ENCODE data around the gene SLC24A5. TPM values are rescaled to one million over a fixed set of nuclear protein-coding genes. Genes with fewer than 3 reads are reported as not detected.

The SLC24A5 gene
- total and polyA plus RNA-seq, 4 donors = not detected

- no peak overlapping the region for H3K27ac ChIP-seq (ENCODE audit: low read depth in 1 of 2, low read length in 2 of 2)
- WGBS = 68% methylated on average over 6 of the region's 6 CpGs
- no peaks in the 10 kb centered on the region for H3K36me3 ChIP-seq (ENCODE audit: control insufficient read depth in 4 of 4, insufficient read depth in 3 of 4, low read depth in 1 of 4, low read length in 3 of 4)
- H3K9ac ChIP-seq (ENCODE audit: low read depth in 1 of 2, low read length in 2 of 2) = no peak overlapping the region
- no peak overlapping the region for H3K4me3 ChIP-seq (ENCODE audit: low read depth in 1 of 3, low read length in 3 of 3)
- H3K9me3 ChIP-seq (ENCODE audit: control insufficient read depth in 4 of 4, low read length in 3 of 4) = no peaks in the 10 kb centered on the region
- H3K4me1 ChIP-seq (ENCODE audit: control insufficient read depth in 4 of 4, insufficient read depth in 4 of 4, low read length in 3 of 4) = no peaks in the 10 kb centered on the region
- DNase-seq (ENCODE audit: low spot score) = no peak
- TF ChIP-seq FOXA2 (IDR thresholded peaks at IDR 0.05) (no peak), HNF4G (IDR thresholded peaks at IDR 0.05) (no peak), GABPA (IDR thresholded peaks at IDR 0.05 in 1 of 2, conservative IDR thresholded peaks at IDR 0.05 in 1 of 2) (no peak), FOXA1 (IDR thresholded peaks at IDR 0.05) (no peak), NR2F2 (IDR thresholded peaks at IDR 0.05) (no peak), RXRA (IDR thresholded peaks at IDR 0.05) (no peak), HNF4A (conservative IDR thresholded peaks at IDR 0.05) (no peak), SP1 (IDR thresholded peaks at IDR 0.05) (no peak), ATF3 (IDR thresholded peaks at IDR 0.05) (no peak)
- TF ChIP-seq, protein P1, sequence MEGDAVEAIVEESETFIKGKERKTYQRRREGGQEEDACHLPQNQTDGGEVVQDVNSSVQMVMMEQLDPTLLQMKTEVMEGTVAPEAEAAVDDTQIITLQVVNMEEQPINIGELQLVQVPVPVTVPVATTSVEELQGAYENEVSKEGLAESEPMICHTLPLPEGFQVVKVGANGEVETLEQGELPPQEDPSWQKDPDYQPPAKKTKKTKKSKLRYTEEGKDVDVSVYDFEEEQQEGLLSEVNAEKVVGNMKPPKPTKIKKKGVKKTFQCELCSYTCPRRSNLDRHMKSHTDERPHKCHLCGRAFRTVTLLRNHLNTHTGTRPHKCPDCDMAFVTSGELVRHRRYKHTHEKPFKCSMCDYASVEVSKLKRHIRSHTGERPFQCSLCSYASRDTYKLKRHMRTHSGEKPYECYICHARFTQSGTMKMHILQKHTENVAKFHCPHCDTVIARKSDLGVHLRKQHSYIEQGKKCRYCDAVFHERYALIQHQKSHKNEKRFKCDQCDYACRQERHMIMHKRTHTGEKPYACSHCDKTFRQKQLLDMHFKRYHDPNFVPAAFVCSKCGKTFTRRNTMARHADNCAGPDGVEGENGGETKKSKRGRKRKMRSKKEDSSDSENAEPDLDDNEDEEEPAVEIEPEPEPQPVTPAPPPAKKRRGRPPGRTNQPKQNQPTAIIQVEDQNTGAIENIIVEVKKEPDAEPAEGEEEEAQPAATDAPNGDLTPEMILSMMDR (IDR thresholded peaks at IDR 0.05; ENCODE audit: low read depth, low read length, missing input control) = no peak
- TF ChIP-seq, protein P2, sequence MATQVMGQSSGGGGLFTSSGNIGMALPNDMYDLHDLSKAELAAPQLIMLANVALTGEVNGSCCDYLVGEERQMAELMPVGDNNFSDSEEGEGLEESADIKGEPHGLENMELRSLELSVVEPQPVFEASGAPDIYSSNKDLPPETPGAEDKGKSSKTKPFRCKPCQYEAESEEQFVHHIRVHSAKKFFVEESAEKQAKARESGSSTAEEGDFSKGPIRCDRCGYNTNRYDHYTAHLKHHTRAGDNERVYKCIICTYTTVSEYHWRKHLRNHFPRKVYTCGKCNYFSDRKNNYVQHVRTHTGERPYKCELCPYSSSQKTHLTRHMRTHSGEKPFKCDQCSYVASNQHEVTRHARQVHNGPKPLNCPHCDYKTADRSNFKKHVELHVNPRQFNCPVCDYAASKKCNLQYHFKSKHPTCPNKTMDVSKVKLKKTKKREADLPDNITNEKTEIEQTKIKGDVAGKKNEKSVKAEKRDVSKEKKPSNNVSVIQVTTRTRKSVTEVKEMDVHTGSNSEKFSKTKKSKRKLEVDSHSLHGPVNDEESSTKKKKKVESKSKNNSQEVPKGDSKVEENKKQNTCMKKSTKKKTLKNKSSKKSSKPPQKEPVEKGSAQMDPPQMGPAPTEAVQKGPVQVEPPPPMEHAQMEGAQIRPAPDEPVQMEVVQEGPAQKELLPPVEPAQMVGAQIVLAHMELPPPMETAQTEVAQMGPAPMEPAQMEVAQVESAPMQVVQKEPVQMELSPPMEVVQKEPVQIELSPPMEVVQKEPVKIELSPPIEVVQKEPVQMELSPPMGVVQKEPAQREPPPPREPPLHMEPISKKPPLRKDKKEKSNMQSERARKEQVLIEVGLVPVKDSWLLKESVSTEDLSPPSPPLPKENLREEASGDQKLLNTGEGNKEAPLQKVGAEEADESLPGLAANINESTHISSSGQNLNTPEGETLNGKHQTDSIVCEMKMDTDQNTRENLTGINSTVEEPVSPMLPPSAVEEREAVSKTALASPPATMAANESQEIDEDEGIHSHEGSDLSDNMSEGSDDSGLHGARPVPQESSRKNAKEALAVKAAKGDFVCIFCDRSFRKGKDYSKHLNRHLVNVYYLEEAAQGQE (IDR thresholded peaks at IDR 0.05) = no peak
- H3K27me3 ChIP-seq (ENCODE audit: control insufficient read depth in 4 of 4, insufficient read depth in 4 of 4, low read length in 3 of 4) = peaks cover 0 to 3% (median 1%) of the 10 kb centered on the region in 4 donors
These were observed 19.3 kb upstream of the SLC24A5 start for GRCh38 chr15:48101376-48101961.

GRCh38 chr15:48102167-48102566 is 18.6 kb upstream of the SLC24A5 start:
- Histone ChIP-seq H3K9me3 (ENCODE audit: control insufficient read depth in 4 of 4, low read length in 3 of 4) (no peaks in the 10 kb centered on the region), H3K4me1 (ENCODE audit: control insufficient read depth in 4 of 4, insufficient read depth in 4 of 4, low read length in 3 of 4) (no peaks in the 10 kb centered on the region), H3K36me3 (ENCODE audit: control insufficient read depth in 4 of 4, insufficient read depth in 3 of 4, low read depth in 1 of 4, low read length in 3 of 4) (no peaks in the 10 kb centered on the region), H3K27ac (ENCODE audit: low read depth in 1 of 2, low read length in 2 of 2) (no peak overlapping the region), H3K4me3 (ENCODE audit: low read depth in 1 of 3, low read length in 3 of 3) (no peak overlapping the region), H3K9ac (ENCODE audit: low read depth in 1 of 2, low read length in 2 of 2) (no peak overlapping the region), H3K27me3 (ENCODE audit: control insufficient read depth in 4 of 4, insufficient read depth in 4 of 4, low read length in 3 of 4) (peaks cover 0 to 3% (median 0%) of the 10 kb centered on the region in 4 donors)
- no peak for DNase-seq (ENCODE audit: low spot score)
- WGBS = 83% methylated on average over 6 of the region's 6 CpGs
- TF ChIP-seq FOXA1 (IDR thresholded peaks at IDR 0.05) = no peak
- no peak for TF ChIP-seq YY1 (IDR thresholded peaks at IDR 0.05)

GRCh38 chr15:48103647-48104046 is 17.1 kb upstream of the SLC24A5 start:
- no peaks in the 10 kb centered on the region for H3K36me3 ChIP-seq (ENCODE audit: control insufficient read depth in 4 of 4, insufficient read depth in 3 of 4, low read depth in 1 of 4, low read length in 3 of 4)
- no peak overlapping the region for H3K27ac ChIP-seq (ENCODE audit: low read depth in 1 of 2, low read length in 2 of 2)
- DNase-seq (ENCODE audit: low spot score) = no peak
- H3K4me1 ChIP-seq (ENCODE audit: control insufficient read depth in 4 of 4, insufficient read depth in 4 of 4, low read length in 3 of 4) = no peaks in the 10 kb centered on the region
- H3K4me3 ChIP-seq (ENCODE audit: low read depth in 1 of 3, low read length in 3 of 3) = no peak overlapping the region
- no peaks in the 10 kb centered on the region for H3K9me3 ChIP-seq (ENCODE audit: control insufficient read depth in 4 of 4, low read length in 3 of 4)
- peaks cover 0 to 6% (median 0%) of the 10 kb centered on the region in 4 donors for H3K27me3 ChIP-seq (ENCODE audit: control insufficient read depth in 4 of 4, insufficient read depth in 4 of 4, low read length in 3 of 4)
- H3K9ac ChIP-seq (ENCODE audit: low read depth in 1 of 2, low read length in 2 of 2) = no peak overlapping the region
- WGBS = 72% methylated on average over 5 of the region's 5 CpGs
- TF ChIP-seq SP1 (IDR thresholded peaks at IDR 0.05) (no peak), ZBTB33 (IDR thresholded peaks at IDR 0.05) (no peak), RAD21 (IDR thresholded peaks at IDR 0.05) (no peak), GABPA (IDR thresholded peaks at IDR 0.05 in 1 of 2, conservative IDR thresholded peaks at IDR 0.05 in 1 of 2) (no peak), ATF3 (IDR thresholded peaks at IDR 0.05) (no peak), YY1 (IDR thresholded peaks at IDR 0.05) (no peak), EGR1 (IDR thresholded peaks at IDR 0.05; ENCODE audit: low read depth in 2 of 2) (no peak), RXRA (IDR thresholded peaks at IDR 0.05) (no peak), JUND (IDR thresholded peaks at IDR 0.05) (no peak), HNF4A (conservative IDR thresholded peaks at IDR 0.05) (no peak), TAF1 (conservative IDR thresholded peaks at IDR 0.05) (no peak)
- TF ChIP-seq, protein P1 (IDR thresholded peaks at IDR 0.05; ENCODE audit: low read depth, low read length, missing input control) = no peak

All from liver (tissue), 9 donors.